NCI-H1930 (cell line): ENCODE results near the gene KCNMA1.
A peak's percentile ranks its signal among the peaks of the same experiment; 100 is the strongest.

Experiments used
- DNase-seq, 2 experiments: peaks; one replicate each; lab custom pipeline; 2025; lab: John Stamatoyannopoulos, UW

Gene KCNMA1

GRCh38 chr10:77633376-77633775, 4.2 kb downstream of the KCNMA1 start:
- no peak for DNase-seq

- no peak for DNase-seq
These were observed 6.4 kb downstream of the KCNMA1 start for GRCh38 chr10:77631241-77631640.

GRCh38 chr10:77630507-77630848, 7.1 kb downstream of the KCNMA1 start:
- no peak for DNase-seq

- DNase-seq, result no peak
These were observed 7.7 kb downstream of the KCNMA1 start for GRCh38 chr10:77629775-77630506.

- no peak for DNase-seq
These were observed 8.5 kb downstream of the KCNMA1 start for GRCh38 chr10:77628906-77629730.

GRCh38 chr10:77626266-77626935, 11.2 kb downstream of the KCNMA1 start:
- DNase-seq, result no peak

GRCh38 chr10:77625379-77625778, 12.2 kb downstream of the KCNMA1 start:
- no peak for DNase-seq

- DNase-seq, result no peak
These were observed 14.7 kb downstream of the KCNMA1 start for GRCh38 chr10:77622889-77623291.

- DNase-seq, result no peak
These were observed 16.9 kb downstream of the KCNMA1 start for GRCh38 chr10:77620731-77621130.

GRCh38 chr10:77619964-77620703, 17.5 kb downstream of the KCNMA1 start:
- no peak for DNase-seq

GRCh38 chr10:77618117-77618516, 19.5 kb downstream of the KCNMA1 start:
- no peak for DNase-seq

- no peak for DNase-seq
These were observed 20.8 kb downstream of the KCNMA1 start for GRCh38 chr10:77616766-77617165.

GRCh38 chr10:77614778-77615625, 22.6 kb downstream of the KCNMA1 start:
- DNase-seq, result no peak

GRCh38 chr10:77613476-77614130, 24.0 kb downstream of the KCNMA1 start:
- no peak for DNase-seq

- no peak for DNase-seq
These were observed 25.9 kb downstream of the KCNMA1 start for GRCh38 chr10:77611670-77612069.

- DNase-seq, result no peak
These were observed 26.4 kb downstream of the KCNMA1 start for GRCh38 chr10:77611221-77611620.

- DNase-seq, result no peak
These were observed 27.8 kb downstream of the KCNMA1 start for GRCh38 chr10:77609781-77610272.

- no peak for DNase-seq
These were observed 29.3 kb downstream of the KCNMA1 start for GRCh38 chr10:77608281-77608680.

- no peak for DNase-seq
These were observed 30.9 kb downstream of the KCNMA1 start for GRCh38 chr10:77606751-77607150.

GRCh38 chr10:77605466-77605865, 32.1 kb downstream of the KCNMA1 start:
- peak in 1 of 2 experiments; percentile 4 for DNase-seq
